ENCODE data around the gene TBCD.

DNA sequence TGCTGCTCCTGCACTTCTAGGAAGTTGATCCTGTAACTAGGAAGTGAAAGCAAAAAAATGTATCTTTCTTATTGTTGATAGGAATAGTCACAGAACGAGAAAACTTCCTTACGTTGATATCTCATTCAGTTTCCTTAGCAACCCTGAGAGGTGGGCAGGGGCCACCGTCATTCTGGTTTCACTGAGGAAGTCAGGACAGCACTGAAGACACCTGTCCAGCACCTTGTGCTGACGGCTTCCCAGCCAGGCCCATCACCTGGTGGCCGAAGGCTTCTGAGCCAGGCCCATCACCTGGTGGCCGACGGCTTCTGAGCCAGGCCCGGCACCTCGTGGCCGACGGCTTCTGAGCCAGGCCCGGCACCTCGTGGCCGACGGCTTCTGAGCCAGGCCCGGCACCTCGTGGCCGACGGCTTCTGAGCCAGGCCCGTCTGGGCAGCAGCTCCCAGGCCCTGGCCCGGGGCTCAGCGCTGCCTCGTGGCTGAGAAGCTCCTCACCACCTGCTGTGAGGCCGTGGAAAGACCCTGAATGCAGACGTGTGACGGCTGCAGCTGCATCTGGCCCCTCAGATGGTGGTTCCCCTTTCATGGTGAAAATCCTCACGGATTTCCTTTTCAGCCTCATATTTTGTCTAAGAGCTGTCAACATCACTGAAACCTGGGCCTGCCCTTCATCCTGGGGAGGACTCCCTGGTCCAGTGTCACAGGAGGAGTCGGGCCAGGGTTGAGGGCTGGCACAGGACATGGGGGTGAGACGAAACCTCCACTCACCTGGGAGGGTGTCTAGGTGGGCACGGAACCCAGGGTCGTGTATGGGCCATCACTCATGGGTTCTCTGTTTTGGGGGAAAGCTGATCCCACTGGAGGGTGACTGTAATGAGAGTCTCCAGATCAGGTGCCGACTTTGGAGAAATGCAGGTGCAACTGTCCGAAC is 121.0 kb downstream of the TBCD start:
- TF ChIP-seq, protein P1, sequence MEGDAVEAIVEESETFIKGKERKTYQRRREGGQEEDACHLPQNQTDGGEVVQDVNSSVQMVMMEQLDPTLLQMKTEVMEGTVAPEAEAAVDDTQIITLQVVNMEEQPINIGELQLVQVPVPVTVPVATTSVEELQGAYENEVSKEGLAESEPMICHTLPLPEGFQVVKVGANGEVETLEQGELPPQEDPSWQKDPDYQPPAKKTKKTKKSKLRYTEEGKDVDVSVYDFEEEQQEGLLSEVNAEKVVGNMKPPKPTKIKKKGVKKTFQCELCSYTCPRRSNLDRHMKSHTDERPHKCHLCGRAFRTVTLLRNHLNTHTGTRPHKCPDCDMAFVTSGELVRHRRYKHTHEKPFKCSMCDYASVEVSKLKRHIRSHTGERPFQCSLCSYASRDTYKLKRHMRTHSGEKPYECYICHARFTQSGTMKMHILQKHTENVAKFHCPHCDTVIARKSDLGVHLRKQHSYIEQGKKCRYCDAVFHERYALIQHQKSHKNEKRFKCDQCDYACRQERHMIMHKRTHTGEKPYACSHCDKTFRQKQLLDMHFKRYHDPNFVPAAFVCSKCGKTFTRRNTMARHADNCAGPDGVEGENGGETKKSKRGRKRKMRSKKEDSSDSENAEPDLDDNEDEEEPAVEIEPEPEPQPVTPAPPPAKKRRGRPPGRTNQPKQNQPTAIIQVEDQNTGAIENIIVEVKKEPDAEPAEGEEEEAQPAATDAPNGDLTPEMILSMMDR (IDR thresholded peaks at IDR 0.05): no peak
- no peak for TF ChIP-seq POLR2A (IDR thresholded peaks at IDR 0.05)
